GM19455 (cell line): ENCODE data around the gene AAMP.
A peak's percentile ranks its signal among the peaks of the same experiment; 100 is the strongest.

ENCODE experiments used
- ATAC-seq: cut with Tn5 transposase; IDR thresholded peaks from one replicate; pipeline ENCODE4 v1.9.1; 2021; ENCODE audit not compliant: unreplicated experiment

The AAMP gene

GRCh38 chr2:218260166-218260565 is 9.8 kb downstream of the AAMP start:
- no peak for ATAC-seq

GRCh38 chr2:218259099-218259961 is 10.6 kb downstream of the AAMP start:
- no peak for ATAC-seq

GRCh38 chr2:218257390-218257981 is 12.5 kb downstream of the AAMP start:
- ATAC-seq = peak; percentile 63

- no peak for ATAC-seq
Measured at GRCh38 chr2:218256612-218257350, 13.2 kb downstream of the AAMP start.

GRCh38 chr2:218255446-218255845 is 14.5 kb downstream of the AAMP start:
- ATAC-seq = no peak

GRCh38 chr2:218253232-218253625 is 16.7 kb downstream of the AAMP start:
- ATAC-seq = no peak

- ATAC-seq = no peak
Measured at GRCh38 chr2:218252509-218253231, 17.3 kb downstream of the AAMP start.

GRCh38 chr2:218249691-218250090 is 20.2 kb downstream of the AAMP start:
- ATAC-seq = no peak

- ATAC-seq = no peak
Measured at GRCh38 chr2:218245214-218245613, 24.7 kb downstream of the AAMP start.

- no peak for ATAC-seq
Measured at GRCh38 chr2:218244665-218245064, 25.3 kb downstream of the AAMP start.

GRCh38 chr2:218244204-218244603 is 25.7 kb downstream of the AAMP start:
- no peak for ATAC-seq

GRCh38 chr2:218238887-218239286 is 31.1 kb downstream of the AAMP start:
- ATAC-seq = no peak

GRCh38 chr2:218236829-218237228 is 33.1 kb downstream of the AAMP start:
- no peak for ATAC-seq

GRCh38 chr2:218235017-218235416 is 34.9 kb downstream of the AAMP start:
- no peak for ATAC-seq

GRCh38 chr2:218234521-218234920 is 35.4 kb downstream of the AAMP start:
- ATAC-seq = no peak

GRCh38 chr2:218233543-218233942 is 36.4 kb downstream of the AAMP start:
- no peak for ATAC-seq

GRCh38 chr2:218230882-218231281 is 39.1 kb downstream of the AAMP start:
- ATAC-seq = no peak

- ATAC-seq = no peak
Measured at GRCh38 chr2:218229851-218230250, 40.1 kb downstream of the AAMP start.

GRCh38 chr2:218229239-218229638 is 40.7 kb downstream of the AAMP start:
- peak; percentile 89 for ATAC-seq

GRCh38 chr2:218228366-218229090 is 41.4 kb downstream of the AAMP start:
- ATAC-seq = no peak

- no peak for ATAC-seq
Measured at GRCh38 chr2:218226903-218227302, 43.0 kb downstream of the AAMP start.
